Measurements from ENCODE around the gene ZG16. TPM values are rescaled to one million over a fixed set of nuclear protein-coding genes. Genes with fewer than 3 reads are reported as not detected.

Gene ZG16
- total RNA-seq, 1 donor from 2014 or later: not detected

Other genes starting within 250 kb of the ZG16 start
- gene SPN, start 115.0 kb upstream of the ZG16 start, total RNA-seq: 254 and 258 TPM in 2 replicates
- gene QPRT, start 99.1 kb upstream of the ZG16 start, total RNA-seq: 24.1 and 29.0 TPM in 2 replicates
- gene C16orf54, start 32.3 kb upstream of the ZG16 start, total RNA-seq: 18.0 and 18.5 TPM in 2 replicates
- 132 and 136 TPM in 2 replicates for gene KIF22, start 12.5 kb downstream of the ZG16 start, total RNA-seq
- 387 and 388 TPM in 2 replicates for gene MAZ, start 28.3 kb downstream of the ZG16 start, total RNA-seq
- gene PRRT2, start 33.9 kb downstream of the ZG16 start, total RNA-seq: 1.8 and 2.0 TPM in 2 replicates
- 27.6 and 29.5 TPM in 2 replicates for gene PAGR1, start 37.9 kb downstream of the ZG16 start, total RNA-seq
- gene MVP, start 42.2 kb downstream of the ZG16 start, total RNA-seq: 130 and 135 TPM in 2 replicates
- 64.2 and 66.6 TPM in 2 replicates for gene CDIPT, start 85.0 kb downstream of the ZG16 start, total RNA-seq
- gene SEZ6L2, start 121.3 kb downstream of the ZG16 start, total RNA-seq: 0.11 and 0.55 TPM in 2 replicates
- 2.1 and 2.2 TPM in 2 replicates for gene ASPHD1, start 122.2 kb downstream of the ZG16 start, total RNA-seq
- gene KCTD13, start 148.0 kb downstream of the ZG16 start, total RNA-seq: 39.7 and 47.5 TPM in 2 replicates
- gene TMEM219, start 183.8 kb downstream of the ZG16 start, total RNA-seq: 52.1 and 59.0 TPM in 2 replicates
- 36.0 and 36.5 TPM in 2 replicates for gene TAOK2, start 195.6 kb downstream of the ZG16 start, total RNA-seq
- 40.3 and 40.7 TPM in 2 replicates for gene HIRIP3, start 217.4 kb downstream of the ZG16 start, total RNA-seq
- gene INO80E, start 218.0 kb downstream of the ZG16 start, total RNA-seq: 112 and 119 TPM in 2 replicates
- gene DOC2A, start 232.8 kb downstream of the ZG16 start, total RNA-seq: 0.87 and 1.2 TPM in 2 replicates
- gene C16orf92, start 244.9 kb downstream of the ZG16 start, total RNA-seq: not detected in 2 replicates